ENCODE measurements around the gene AHNAK2. TPM values are rescaled to one million over a fixed set of nuclear protein-coding genes. Genes with fewer than 3 reads are reported as not detected.

Gene AHNAK2
- total RNA-seq, 4 donors from 2014 or later: 147 to 313 (median 172) TPM

DNA sequence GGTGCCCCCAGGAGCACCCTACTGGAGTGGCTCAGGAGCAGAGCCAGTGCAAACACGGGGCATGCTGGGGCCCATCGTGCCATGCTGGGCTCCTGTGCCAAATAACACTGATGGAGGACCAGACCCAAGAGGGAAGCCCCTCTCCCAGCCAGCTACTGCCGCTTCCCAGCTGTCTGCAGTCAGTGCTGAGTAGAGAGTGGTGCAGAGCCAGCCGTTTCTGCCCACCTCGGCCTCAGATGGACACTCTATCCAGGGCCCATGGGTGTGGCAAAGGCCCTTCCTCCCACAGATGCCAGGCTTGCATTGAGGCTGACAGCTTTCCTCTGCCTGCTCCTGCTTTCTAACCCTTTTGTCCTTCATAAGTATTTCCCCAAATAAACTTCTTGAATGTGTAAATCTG, 20.6 kb upstream of the AHNAK2 start:
- H3K36me3 ChIP-seq: peaks cover 0 to 33% (median 0%) of the 10 kb centered on the region in 3 donors
- 71 to 82% methylated on average over 1 to 3 of the region's 5 CpGs for WGBS, 2 donors
- H3K27ac ChIP-seq: no peak overlapping the region
- no peak overlapping the region for H3K4me3 ChIP-seq
- TF ChIP-seq POLR2A (IDR thresholded peaks at IDR 0.05): no peak
- TF ChIP-seq, protein P1, sequence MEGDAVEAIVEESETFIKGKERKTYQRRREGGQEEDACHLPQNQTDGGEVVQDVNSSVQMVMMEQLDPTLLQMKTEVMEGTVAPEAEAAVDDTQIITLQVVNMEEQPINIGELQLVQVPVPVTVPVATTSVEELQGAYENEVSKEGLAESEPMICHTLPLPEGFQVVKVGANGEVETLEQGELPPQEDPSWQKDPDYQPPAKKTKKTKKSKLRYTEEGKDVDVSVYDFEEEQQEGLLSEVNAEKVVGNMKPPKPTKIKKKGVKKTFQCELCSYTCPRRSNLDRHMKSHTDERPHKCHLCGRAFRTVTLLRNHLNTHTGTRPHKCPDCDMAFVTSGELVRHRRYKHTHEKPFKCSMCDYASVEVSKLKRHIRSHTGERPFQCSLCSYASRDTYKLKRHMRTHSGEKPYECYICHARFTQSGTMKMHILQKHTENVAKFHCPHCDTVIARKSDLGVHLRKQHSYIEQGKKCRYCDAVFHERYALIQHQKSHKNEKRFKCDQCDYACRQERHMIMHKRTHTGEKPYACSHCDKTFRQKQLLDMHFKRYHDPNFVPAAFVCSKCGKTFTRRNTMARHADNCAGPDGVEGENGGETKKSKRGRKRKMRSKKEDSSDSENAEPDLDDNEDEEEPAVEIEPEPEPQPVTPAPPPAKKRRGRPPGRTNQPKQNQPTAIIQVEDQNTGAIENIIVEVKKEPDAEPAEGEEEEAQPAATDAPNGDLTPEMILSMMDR (IDR thresholded peaks at IDR 0.05): no peak
- no peaks in the 10 kb centered on the region for H3K9me3 ChIP-seq
- H3K27me3 ChIP-seq: no peaks in the 10 kb centered on the region
- peaks cover 0 to 19% (median 5%) of the 10 kb centered on the region in 3 donors for H3K4me1 ChIP-seq
- no peak for DNase-seq
- intact Hi-C loops (cut with DNase I): no loop called here

DNA sequence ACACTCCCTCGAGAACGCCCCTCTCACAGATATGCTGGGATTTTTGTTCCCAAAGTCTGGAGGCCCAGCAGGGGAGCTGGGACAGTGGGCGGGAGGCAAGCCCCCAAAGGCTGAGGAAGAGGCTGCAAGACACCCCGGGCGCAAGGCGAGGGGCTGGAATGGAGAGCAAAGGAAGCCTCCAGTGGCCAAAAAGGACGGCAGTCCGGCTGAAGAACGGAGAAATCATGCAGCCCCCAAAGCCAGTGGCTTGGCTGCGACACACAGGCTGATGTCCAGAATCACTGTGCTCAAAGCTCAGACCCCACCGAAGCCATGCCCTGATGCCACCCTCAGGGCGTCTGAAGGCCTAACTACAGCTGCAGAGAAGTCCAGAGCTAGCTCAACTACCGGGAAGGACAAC, 18.3 kb upstream of the AHNAK2 start:
- no peak overlapping the region for H3K4me3 ChIP-seq
- no peak for TF ChIP-seq POLR2A (IDR thresholded peaks at IDR 0.05)
- TF ChIP-seq, protein P1 (IDR thresholded peaks at IDR 0.05): no peak
- WGBS, 2 donors: 80 to 92% methylated on average over 9 to 13 of the region's 13 CpGs
- no peak for DNase-seq
- H3K36me3 ChIP-seq: peaks cover 0 to 56% (median 5%) of the 10 kb centered on the region in 3 donors
- no peak overlapping the region for H3K27ac ChIP-seq
- no peaks in the 10 kb centered on the region for H3K9me3 ChIP-seq
- intact Hi-C loops (cut with DNase I): no loop called here
- peaks cover 0 to 10% (median 5%) of the 10 kb centered on the region in 3 donors for H3K4me1 ChIP-seq
- H3K27me3 ChIP-seq: no peaks in the 10 kb centered on the region

DNA sequence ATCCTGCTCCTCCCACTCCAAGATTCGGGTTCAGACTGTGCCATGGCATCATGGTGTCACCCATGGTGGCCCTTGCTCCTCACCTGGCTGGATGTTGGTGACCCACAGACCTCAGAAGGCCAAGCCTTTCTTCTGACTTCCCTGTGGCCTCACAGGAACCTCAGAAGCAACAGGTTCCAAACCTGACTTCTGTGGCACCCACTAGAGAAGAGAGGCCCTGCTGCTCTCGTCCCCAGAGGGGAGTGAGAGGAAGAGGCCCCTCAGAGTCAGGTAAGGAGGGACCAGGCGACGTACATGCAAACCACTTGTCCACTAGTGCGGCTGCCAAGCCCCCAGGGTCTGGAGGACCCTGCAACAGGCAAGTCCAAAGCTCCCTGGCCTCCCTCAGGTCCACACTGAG, 17.9 kb upstream of the AHNAK2 start:
- Histone ChIP-seq H3K36me3 (peaks cover 0 to 60% (median 5%) of the 10 kb centered on the region in 3 donors), H3K4me1 (peaks cover 0 to 10% (median 5%) of the 10 kb centered on the region in 3 donors), H3K27ac (no peak overlapping the region), H3K9me3 (no peaks in the 10 kb centered on the region), H3K27me3 (no peaks in the 10 kb centered on the region), H3K4me3 (no peak overlapping the region)
- TF ChIP-seq, protein P1 (IDR thresholded peaks at IDR 0.05): no peak
- TF ChIP-seq POLR2A (IDR thresholded peaks at IDR 0.05): no peak
- no peak for DNase-seq
- intact Hi-C loops (cut with DNase I): no loop called here
- 88 to 95% methylated on average over 4 of the region's 5 CpGs for WGBS, 2 donors

DNA sequence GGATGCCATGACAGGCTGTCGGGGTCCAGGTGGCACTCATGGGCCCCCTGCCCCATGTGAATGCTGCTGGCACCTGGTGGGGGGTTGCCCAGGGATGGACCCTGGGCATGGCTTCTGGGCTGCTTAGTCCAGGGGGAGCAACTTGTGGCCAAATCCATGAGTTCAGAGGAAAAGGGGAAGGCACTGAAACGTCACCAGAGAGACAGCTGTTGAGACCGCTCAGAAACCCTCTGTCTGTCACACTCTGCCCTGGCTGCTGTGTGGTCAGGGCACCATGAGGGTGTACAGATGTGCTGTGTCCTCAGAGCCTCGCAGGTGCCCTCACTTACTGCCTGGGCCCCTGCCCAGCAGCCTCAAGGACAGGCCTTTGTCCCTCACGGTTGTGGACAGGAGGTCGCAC, 16.8 kb upstream of the AHNAK2 start:
- no peak for DNase-seq
- intact Hi-C loops (cut with DNase I): no loop called here
- peaks cover 0 to 10% (median 5%) of the 10 kb centered on the region in 3 donors for H3K4me1 ChIP-seq
- peaks cover 0 to 60% (median 5%) of the 10 kb centered on the region in 3 donors for H3K36me3 ChIP-seq
- H3K4me3 ChIP-seq: no peak overlapping the region
- H3K9me3 ChIP-seq: no peaks in the 10 kb centered on the region
- TF ChIP-seq, protein P1 (IDR thresholded peaks at IDR 0.05): no peak
- TF ChIP-seq POLR2A (IDR thresholded peaks at IDR 0.05): no peak
- 90% methylated on average over 2 of the region's 6 CpGs; no CpG with 5 or more reads in 1 of the 2 donors for WGBS, 2 donors
- no peaks in the 10 kb centered on the region for H3K27me3 ChIP-seq
- H3K27ac ChIP-seq: no peak overlapping the region

DNA sequence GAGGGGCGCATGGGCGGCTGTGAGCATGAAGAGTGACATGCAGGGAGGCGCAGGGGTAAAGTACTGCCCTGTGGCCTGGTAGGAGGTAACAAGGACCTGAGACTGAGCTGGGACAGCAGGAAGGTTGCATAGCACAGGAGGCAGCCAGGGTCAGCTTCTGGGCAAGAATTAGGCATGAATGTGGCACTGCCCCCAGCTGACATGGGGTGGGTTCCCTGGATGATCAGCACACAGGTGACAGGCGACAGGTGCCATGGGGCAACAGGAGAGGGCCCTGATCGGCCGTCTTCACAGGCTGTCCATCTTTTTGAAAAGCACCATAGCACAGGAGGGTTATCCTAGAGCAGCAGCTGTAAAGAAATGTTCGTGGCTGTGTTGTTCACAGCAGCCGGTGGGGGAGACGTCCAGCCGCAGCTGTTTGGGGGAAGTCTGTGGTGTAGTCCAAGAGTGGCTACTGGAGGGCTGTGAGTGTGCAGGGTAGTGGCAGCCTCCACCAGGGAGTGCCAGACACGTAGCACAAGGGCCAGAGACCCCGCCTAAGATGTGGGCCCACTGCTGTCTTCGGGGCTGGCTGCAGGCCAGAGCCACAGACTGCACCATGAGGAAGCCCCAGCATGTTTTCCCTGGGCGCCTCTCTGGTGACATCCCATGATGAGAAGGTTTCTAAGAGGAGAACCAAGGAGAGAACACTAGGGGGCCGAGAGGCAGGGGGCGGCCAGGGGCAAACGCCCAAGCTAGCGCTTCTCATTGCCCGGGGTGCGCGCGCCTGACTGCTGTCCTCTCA, 15.8 kb upstream of the AHNAK2 start:
- Histone ChIP-seq H3K27me3 (no peaks in the 10 kb centered on the region), H3K27ac (no peak overlapping the region), H3K4me1 (peaks cover 0 to 9% (median 3%) of the 10 kb centered on the region in 3 donors), H3K9me3 (no peaks in the 10 kb centered on the region), H3K4me3 (no peak overlapping the region), H3K36me3 (peaks cover 0 to 66% (median 5%) of the 10 kb centered on the region in 3 donors)
- TF ChIP-seq, protein P1 (IDR thresholded peaks at IDR 0.05): no peak
- no peak for TF ChIP-seq POLR2A (IDR thresholded peaks at IDR 0.05)
- WGBS, 2 donors: 40 to 78% methylated on average over 1 to 11 of the region's 22 CpGs
- DNase-seq: no peak
- intact Hi-C loops (cut with DNase I): no loop called here
